K562 (cell line): ENCODE data around the gene HOXD9.

Experiments used
- NR2F6 ChIP-seq: fragments of 450-650 bp; formaldehyde crosslinking; IDR thresholded peaks from 2 replicates; pipeline ENCODE4 v1.4.0; 2020; ENCODE audit warnings: mild to moderate bottlenecking
- ZNF146 ChIP-seq: IDR thresholded peaks from one replicate; pipeline ENCODE4 v1.6.1; 2018; ENCODE audit warnings: missing compliant biosample characterization; ENCODE audit not compliant: unreplicated experiment
- TF ChIP-seq, protein P1 (sequence below): fragments of 250-450 bp; sonication (Bioruptor Pico); IDR thresholded peaks from 2 replicates; pipeline ENCODE4 v1.4.0; 2020; ENCODE audit warnings: borderline replicate concordance

DNA sequence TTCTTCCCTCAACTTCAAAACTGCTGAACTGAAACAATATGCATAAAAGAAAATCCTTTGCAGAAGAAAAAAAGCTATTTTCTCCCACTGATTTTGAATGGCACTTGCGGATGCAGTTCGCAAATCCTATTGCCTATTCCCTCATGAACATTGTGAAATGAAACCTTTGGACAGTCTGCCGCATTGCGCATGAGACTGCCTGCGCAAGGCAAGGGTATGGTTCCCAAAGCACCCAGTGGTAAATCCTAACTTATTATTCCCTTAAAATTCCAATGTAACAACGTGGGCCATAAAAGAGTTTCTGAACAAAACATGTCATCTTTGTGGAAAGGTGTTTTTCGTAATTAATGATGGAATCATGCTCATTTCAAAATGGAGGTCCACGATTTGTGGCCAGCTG is 15.4 kb downstream of the HOXD9 start:
- no peak for TF ChIP-seq NR2F6 (CRISPR knock-in tag)
- TF ChIP-seq ZNF146 (CRISPR knock-in tag) = no peak
- TF ChIP-seq, protein P1, sequence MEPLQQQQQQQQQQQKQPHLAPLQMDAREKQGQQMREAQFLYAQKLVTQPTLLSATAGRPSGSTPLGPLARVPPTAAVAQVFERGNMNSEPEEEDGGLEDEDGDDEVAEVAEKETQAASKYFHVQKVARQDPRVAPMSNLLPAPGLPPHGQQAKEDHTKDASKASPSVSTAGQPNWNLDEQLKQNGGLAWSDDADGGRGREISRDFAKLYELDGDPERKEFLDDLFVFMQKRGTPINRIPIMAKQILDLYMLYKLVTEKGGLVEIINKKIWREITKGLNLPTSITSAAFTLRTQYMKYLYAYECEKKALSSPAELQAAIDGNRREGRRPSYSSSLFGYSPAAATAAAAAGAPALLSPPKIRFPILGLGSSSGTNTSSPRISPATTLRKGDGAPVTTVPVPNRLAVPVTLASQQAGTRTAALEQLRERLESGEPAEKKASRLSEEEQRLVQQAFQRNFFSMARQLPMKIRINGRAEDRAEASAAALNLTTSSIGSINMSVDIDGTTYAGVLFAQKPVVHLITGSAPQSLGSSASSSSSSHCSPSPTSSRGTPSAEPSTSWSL (CRISPR knock-in tag) = no peak
